Dedifferentiated amniotic fluid mesenchymal stem cell (primary cell): ENCODE data around the gene PDE7B.
"Not testable (repeated sequence)": the region's sequence is repeated elsewhere in the genome, so short reads cannot be mapped to it uniquely, and the experiment has no call there.

Experiments used
- DNase-seq: peaks from one replicate; pipeline ENCODE4 v3.0.0-alpha.2; 2016; ENCODE audit errors: extremely low spot score

Gene PDE7B

GRCh38 chr6:135842618-135843392 is 8.7 kb upstream of the PDE7B start:
- no peak for DNase-seq

DNA sequence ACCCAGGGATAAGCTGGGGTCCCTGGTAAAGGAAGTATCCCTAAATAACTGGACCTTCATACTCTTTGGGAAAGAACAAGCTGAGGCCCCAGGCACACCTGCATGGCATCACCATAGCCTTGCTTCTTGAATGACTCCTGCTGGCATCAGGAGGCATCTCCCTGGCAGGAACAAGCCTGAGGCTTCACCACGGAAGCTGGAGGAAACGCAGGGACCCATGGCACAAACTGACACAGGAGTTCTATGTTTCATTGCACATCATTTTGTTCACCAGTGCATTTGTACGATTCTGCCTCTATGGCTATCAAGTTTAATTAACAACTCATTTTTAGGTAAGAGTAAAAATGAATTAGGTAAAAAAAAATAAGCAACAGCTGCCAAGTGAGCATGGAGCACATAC is 619 bp upstream of the PDE7B start:
- DNase-seq = no peak

DNA sequence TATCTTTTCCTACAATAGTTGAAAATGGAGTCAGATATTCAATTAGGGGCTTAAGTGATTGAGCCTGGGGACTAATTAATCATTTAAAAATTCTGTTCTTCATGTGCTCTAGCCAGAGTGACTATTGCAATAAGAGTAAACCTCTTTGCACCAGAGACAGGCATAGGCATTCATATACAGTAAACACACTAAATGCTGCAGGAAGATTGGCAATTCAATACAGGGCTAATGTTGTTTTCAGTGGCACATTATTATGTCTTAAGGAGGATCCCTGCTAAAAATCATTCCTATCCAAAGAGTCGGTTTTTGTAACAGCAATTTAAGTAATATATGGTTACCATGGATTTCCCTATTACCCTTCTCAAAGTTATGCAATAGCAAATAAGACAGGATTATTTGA is 1.2 kb downstream of the PDE7B start:
- no peak for DNase-seq

DNA sequence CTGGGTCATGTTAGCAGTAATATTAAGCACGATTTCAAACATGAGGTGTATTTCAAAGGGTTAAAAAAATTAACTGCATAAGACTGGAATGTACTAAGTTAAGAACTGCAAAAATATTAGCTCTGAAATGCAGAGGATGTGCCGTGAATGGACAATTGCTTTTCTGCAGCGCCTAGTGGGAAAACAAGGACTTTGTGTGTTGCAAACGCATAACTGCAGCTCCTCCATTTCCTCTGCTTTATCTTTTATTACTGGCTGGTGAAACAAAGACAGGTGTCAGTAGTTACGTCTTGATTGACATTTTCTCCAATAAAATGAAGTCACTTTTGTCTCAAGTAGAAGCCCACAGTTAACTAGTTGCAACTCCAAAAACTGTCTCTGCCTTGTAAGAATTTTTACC is 1.7 kb downstream of the PDE7B start:
- DNase-seq = peak; percentile 29

DNA sequence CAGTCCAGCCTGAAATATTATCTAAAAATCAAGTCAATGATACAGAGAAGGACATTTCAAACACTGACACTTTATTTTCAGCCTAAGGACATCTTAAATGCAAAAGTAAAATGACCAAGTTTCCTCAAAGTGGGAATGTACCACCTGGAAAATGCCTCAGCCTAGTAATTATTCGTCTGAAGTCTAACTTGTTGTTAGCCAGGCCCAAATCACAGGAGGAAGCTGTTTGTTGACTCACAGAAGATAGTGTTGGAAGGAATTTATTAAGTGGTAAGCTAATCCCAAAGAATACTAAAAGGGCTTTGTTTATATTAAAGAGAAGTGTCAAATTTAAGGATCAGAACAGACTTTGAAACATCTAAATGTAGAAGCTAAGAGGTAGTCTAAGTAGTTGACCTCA is 2.5 kb downstream of the PDE7B start:
- no peak for DNase-seq

DNA sequence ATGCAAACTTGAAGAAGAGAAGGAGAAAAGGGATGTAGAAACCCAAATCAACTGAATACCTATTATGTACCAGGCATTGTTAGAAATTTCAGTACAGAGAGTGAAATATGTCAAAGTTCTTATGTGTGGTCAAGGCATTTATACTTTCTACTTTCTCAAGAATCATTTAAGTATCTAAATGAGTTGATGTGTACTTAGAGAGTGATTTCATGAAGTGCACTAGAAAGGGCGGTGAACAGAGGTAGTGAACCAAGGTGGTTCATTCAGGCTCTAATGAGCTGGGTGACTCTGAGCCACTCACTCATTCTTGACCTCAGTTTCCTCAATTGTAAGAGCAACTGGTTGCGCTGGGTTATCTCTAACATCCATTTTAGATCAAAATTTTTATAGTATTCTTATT is 3.3 kb downstream of the PDE7B start:
- no peak for DNase-seq

DNA sequence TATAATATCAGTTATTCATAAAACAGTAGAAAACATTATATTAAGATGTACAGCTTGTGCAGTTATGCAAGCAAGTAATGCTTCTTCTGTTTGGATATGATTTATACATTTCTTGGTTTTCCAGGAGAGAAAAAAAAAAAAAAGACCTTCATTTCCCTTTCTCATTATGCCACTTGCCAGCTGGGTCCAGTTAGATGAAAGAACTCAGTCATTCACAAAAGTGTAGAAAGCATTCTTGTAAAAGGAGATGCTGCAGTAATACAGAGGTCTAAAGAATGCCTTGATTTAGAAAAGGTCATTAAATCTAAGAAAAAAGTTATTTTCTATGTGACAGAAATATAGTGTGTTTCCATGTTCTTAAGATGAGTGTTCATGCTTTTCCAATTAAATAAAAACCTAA is 7.4 kb downstream of the PDE7B start:
- DNase-seq = no peak

DNA sequence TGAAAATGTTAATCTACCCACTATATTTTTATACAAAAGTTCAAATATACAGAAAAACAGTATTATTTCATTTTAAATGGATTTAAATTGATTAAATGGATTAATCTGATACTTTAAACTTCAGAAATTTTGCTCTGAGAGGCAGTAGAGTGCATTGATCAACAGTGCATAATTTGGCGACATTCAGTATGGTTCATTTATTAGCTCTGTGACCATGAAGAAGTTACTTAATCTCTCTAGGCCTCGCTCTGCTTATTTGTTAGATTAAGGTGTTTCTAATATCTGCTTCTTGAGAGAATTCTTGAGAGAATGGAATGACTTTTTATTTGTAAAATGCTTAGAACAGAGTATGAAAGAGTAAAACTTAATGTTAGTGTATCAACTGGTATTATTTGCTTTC is 8.9 kb downstream of the PDE7B start:
- DNase-seq = no peak

DNA sequence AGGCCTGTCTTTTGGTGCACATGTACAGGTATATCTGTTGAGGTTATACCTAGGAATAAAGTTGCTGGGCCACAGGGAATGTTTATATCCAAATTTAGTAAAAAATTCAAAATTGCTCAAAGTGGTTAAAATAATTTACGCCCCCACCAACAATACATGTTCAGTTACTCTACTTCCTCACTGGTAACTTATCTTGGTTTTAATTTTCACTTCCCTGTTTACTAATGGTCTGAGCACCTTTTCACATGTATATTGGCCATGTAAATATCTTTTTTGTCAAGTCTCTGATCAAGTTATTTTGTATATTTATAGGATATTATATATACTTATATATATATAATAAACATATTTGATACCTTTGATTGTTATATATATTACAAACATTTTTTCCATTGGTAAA is 9.7 kb downstream of the PDE7B start:
- no peak for DNase-seq

DNA sequence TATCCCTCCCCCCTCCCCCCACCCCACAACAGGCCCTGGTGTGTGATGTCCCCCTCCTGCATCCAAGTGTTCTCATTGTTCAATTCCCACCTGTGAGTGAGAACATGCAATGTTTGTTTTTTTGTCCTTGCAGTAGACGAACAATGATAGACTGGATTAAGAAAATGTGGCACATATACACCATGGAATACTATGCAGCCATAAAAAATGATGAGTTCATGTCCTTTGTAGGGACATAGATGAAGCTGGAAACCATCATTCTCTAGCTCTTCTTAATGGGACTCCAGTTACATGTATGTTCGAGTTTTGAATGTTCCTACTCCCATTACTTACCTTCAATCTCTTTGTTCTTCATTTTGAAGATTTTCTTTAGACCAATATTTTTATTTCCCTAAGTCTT is 13.4 kb downstream of the PDE7B start:
- not testable (repeated sequence) for DNase-seq

DNA sequence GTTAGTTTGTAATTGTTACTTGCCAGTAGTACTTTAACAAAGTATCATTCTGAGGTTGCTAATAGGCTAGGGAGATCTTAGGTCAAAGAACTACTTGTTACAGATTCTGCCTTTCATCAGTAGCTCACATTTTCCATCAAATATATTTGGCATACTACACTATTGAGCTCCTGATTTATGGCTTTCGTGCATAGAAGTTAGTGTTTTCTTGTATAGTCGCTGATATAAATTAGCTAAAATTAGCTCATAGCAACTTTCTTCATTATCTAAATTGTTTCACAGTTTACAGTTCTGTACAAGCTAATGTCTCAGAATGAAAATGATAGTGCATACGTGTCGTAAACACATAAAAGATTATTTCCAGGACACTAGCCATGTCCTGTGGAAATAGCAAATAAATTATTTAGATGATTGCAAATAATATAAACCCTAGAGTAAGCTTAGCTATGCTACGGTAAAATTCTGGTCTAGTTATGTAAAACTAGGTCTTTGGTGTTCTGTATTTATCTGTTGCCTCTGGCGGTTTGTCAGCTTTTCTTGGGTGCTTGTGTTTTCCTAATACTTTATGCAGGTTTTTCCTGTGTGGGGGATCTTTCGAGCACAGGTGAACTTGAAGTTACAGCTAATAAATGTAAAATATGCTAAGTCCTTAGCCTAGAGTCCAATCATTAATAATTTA is 15.1 kb downstream of the PDE7B start:
- DNase-seq = no peak

DNA sequence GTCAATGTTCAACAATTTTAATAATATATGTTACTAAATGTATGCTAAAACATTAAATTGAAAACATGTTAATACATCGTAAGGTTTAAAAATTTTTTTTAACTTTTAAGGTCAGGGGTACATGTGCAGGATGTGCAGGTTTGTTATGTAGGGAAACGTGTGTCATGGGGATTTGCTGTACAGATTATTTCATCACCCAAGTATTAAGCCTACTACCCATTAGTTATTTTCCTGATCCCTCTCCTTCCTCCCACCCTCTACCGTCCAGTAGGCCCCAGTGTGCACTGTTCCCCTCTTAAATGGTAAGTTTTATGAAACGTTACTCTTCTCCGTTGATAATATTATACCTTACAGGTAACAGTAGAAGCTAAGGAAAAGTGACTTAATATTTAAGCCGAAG is 15.8 kb downstream of the PDE7B start:
- DNase-seq = no peak

GRCh38 chr6:135869857-135870256 is 18.4 kb downstream of the PDE7B start:
- DNase-seq = no peak

GRCh38 chr6:135870722-135871121 is 19.2 kb downstream of the PDE7B start:
- no peak for DNase-seq

DNA sequence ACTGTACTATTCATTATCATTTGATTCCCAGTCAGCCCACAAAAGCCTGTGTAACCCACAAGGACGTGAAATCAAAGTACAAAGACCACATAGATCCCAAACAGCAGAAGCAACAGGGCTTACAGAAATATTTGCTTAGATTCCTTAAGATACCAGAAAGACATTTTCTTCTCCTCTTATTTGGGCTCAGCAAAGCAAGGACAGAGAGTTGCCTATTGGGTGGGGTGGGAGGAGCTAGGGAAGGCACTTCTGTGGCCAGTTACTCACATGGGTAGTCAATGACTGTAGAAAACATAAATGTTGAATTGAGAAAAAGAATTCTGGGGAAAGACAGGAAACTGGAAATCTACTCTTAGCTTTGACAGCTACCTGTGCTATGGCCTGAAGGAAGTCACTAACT is 19.8 kb downstream of the PDE7B start:
- no peak for DNase-seq

- DNase-seq = peak; percentile 22
Observed at GRCh38 chr6:135871878-135872277, 20.4 kb downstream of the PDE7B start.

- DNase-seq = no peak
Observed at GRCh38 chr6:135875446-135875845, 23.9 kb downstream of the PDE7B start.

GRCh38 chr6:135876058-135876457 is 24.6 kb downstream of the PDE7B start:
- no peak for DNase-seq

DNA sequence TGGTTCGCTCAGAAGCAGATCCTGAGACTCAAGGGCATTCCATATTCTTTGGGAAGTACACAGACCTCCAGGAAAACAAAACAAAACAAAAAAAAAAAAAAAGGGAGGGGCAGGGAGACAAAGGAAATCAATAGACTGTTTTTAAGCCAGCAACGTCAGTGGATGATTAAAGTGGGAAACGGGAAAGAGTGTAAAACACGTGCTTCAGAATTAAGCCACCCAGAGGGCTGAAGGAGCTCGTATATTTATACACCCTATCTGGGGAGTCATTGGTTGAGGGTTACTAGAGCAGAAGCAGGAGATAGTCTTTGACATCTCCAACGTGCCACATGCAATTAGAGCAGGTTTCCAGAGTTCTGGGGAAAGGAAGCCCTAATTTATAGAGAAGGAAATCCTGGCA is 26.2 kb downstream of the PDE7B start:
- no peak for DNase-seq

- DNase-seq = no peak
Observed at GRCh38 chr6:135880066-135880972, 28.8 kb downstream of the PDE7B start.

- DNase-seq = no peak
Observed at GRCh38 chr6:135883045-135883444, 31.5 kb downstream of the PDE7B start.

- DNase-seq = no peak
Observed at GRCh38 chr6:135883536-135883935, 32.0 kb downstream of the PDE7B start.

DNA sequence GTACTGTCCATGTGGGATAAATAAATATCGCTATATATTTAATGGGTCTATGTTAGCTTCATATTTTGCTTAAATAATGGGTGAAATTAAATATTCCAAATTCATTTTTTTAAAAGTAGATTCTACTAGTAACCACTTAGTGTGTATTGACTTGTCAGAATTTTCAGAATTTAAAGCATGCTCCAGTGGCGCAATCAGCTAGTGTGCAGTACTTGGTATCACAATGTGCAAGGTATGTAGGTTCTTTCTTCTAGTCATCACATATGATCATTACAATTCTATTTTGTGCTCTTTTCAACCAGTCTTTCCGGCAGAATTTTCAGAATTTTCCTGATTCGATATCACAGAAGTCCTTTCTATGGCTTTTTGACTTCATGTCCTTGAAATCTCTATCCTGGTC is 32.6 kb downstream of the PDE7B start:
- no peak for DNase-seq
